MM.1S (cell line): ENCODE results near the gene ZCCHC2.

Experiments
- DNase-seq: peaks from one replicate; pipeline ENCODE4 v3.0.0-alpha.2; 2015
- H2AFZ ChIP-seq: fragments of 300-600 bp; sonication (generic); 2 replicates; pipeline ENCODE4 v1.6.0; 2016; ENCODE audit warnings: antibody characterized with exemption, low read length
- H3F3A ChIP-seq: fragments of 300-600 bp; sonication (generic); 2 replicates; pipeline ENCODE4 v1.6.1; 2016; ENCODE audit warnings: mild to moderate bottlenecking, antibody characterized with exemption, low read length, moderate library complexity, mixed read lengths; ENCODE audit not compliant: insufficient read depth
- H3K27ac ChIP-seq: fragments of 300-600 bp; sonication (generic); 2 replicates; pipeline ENCODE4 v1.5.1; 2016; ENCODE audit warnings: mild to moderate bottlenecking, low read length
- H3K27me3 ChIP-seq: fragments of 300-600 bp; sonication (generic); replicated peaks from 2 replicates; pipeline ENCODE4 v1.6.0; 2016; ENCODE audit warnings: low read length; ENCODE audit not compliant: insufficient read depth
- H3K36me3 ChIP-seq: fragments of 300-600 bp; sonication (generic); replicated peaks from 2 replicates; pipeline ENCODE4 v1.6.1; 2016; ENCODE audit warnings: mild to moderate bottlenecking, low read length, mixed read lengths; ENCODE audit not compliant: insufficient read depth
- H3K4me1 ChIP-seq: fragments of 300-600 bp; sonication (generic); 2 replicates; pipeline ENCODE4 v1.6.1; 2016; ENCODE audit warnings: low read length, mixed read lengths
- H3K4me2 ChIP-seq: fragments of 300-600 bp; sonication (generic); 2 replicates; pipeline ENCODE4 v1.6.0; 2016; ENCODE audit warnings: low read depth, low read length
- H3K4me3 ChIP-seq: fragments of 300-600 bp; sonication (generic); 2 replicates; pipeline ENCODE4 v1.5.1; 2016; ENCODE audit warnings: low read length, mixed read lengths
- H3K79me2 ChIP-seq: fragments of 300-600 bp; sonication (generic); 2 replicates; pipeline ENCODE4 v1.6.1; 2016; ENCODE audit warnings: mixed run types, low read length, mixed read lengths
- H3K9ac ChIP-seq: fragments of 300-600 bp; sonication (generic); 2 replicates; pipeline ENCODE4 v1.6.1; 2016; ENCODE audit warnings: low read length, mixed read lengths
- H3K9me2 ChIP-seq: fragments of 300-600 bp; sonication (generic); replicated peaks from 2 replicates; pipeline ENCODE4 v1.6.1; 2016; ENCODE audit warnings: mild to moderate bottlenecking, low read length, mixed read lengths; ENCODE audit not compliant: insufficient read depth
- H3K9me3 ChIP-seq: fragments of 300-600 bp; sonication (generic); replicated peaks from 2 replicates; pipeline ENCODE4 v1.6.1; 2016; ENCODE audit warnings: mild to moderate bottlenecking, low read length, mixed read lengths; ENCODE audit not compliant: insufficient read depth
- H4K20me1 ChIP-seq: fragments of 300-600 bp; sonication (generic); 2 replicates; pipeline ENCODE4 v1.6.1; 2016; ENCODE audit warnings: mild to moderate bottlenecking, low read length, moderate library complexity, mixed read lengths; ENCODE audit not compliant: insufficient read depth
- CTCF ChIP-seq: fragments of 300-600 bp; sonication (generic); IDR thresholded peaks from 2 replicates; pipeline ENCODE4 v1.5.1; 2016; ENCODE audit warnings: antibody characterized with exemption, low read length, mixed read lengths
- EZH2 ChIP-seq: fragments of 300-600 bp; sonication (generic); optimal IDR thresholded peaks from 2 replicates; pipeline ENCODE3; 2017; ENCODE audit warnings: low read depth, mild to moderate bottlenecking, antibody characterized with exemption, low read length, mixed read lengths
- EZH2phosphoT487 ChIP-seq: fragments of 300-600 bp; sonication (generic); IDR thresholded peaks from 2 replicates; pipeline ENCODE4 v1.6.1; 2018; ENCODE audit warnings: antibody characterized with exemption, low read length

ZCCHC2 gene

GRCh38 chr18:62551972-62552513 is 29.2 kb downstream of the ZCCHC2 start:
- Histone ChIP-seq H3K79me2 (no peaks in the 10 kb centered on the region), H3K9ac (no peak overlapping the region), H3F3A (no peaks in the 10 kb centered on the region), H3K9me2 (no peaks in the 10 kb centered on the region), H2AFZ (no peak overlapping the region), H3K4me3 (no peak overlapping the region), H3K27ac (no peak overlapping the region), H3K4me2 (no peak overlapping the region), H3K36me3 (no peaks in the 10 kb centered on the region), H3K4me1 (no peaks in the 10 kb centered on the region), H3K27me3 (no peaks in the 10 kb centered on the region), H3K9me3 (no peaks in the 10 kb centered on the region), H4K20me1 (no peaks in the 10 kb centered on the region)
- no peak for TF ChIP-seq EZH2
- DNase-seq: no peak

GRCh38 chr18:62554061-62554815 is 31.4 kb downstream of the ZCCHC2 start:
- Histone ChIP-seq H3K9me3 (no peaks in the 10 kb centered on the region), H4K20me1 (no peaks in the 10 kb centered on the region), H2AFZ (no peak overlapping the region), H3K4me2 (no peak overlapping the region), H3K9me2 (no peaks in the 10 kb centered on the region), H3K27me3 (no peaks in the 10 kb centered on the region), H3F3A (no peaks in the 10 kb centered on the region), H3K4me1 (no peaks in the 10 kb centered on the region), H3K27ac (no peak overlapping the region), H3K36me3 (no peaks in the 10 kb centered on the region), H3K79me2 (no peaks in the 10 kb centered on the region), H3K4me3 (no peak overlapping the region), H3K9ac (no peak overlapping the region)
- DNase-seq: no peak
- TF ChIP-seq CTCF (no peak), EZH2 (no peak), EZH2phosphoT487 (no peak)

DNA sequence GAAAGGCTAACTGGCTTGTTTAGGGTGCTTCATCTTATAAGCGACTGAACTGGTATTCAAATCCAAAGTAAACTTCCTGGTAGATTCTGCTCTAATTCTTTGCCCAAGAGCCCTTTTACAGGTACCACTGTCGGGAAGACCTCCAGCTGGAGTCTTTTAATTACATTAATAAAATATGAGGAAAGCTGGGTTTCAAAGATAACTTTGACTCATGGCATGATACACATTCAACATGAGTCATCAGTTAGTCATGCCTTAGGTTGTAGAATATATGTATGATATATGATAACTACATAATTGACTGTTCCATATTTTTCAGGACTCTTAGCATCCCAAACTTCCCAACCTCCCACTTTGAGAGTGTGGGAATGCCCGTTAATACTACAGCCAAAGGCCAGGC is 32.3 kb downstream of the ZCCHC2 start:
- Histone ChIP-seq H3K27me3 (no peaks in the 10 kb centered on the region), H3K79me2 (no peaks in the 10 kb centered on the region), H3K9me2 (no peaks in the 10 kb centered on the region), H3K4me1 (no peaks in the 10 kb centered on the region), H3K4me3 (no peak overlapping the region), H3K9ac (no peak overlapping the region), H3F3A (no peaks in the 10 kb centered on the region), H3K27ac (no peak overlapping the region), H3K9me3 (no peaks in the 10 kb centered on the region), H4K20me1 (no peaks in the 10 kb centered on the region), H3K4me2 (no peak overlapping the region), H3K36me3 (no peaks in the 10 kb centered on the region), H2AFZ (no peak overlapping the region)
- DNase-seq: no peak
- TF ChIP-seq EZH2 (no peak), CTCF (no peak), EZH2phosphoT487 (no peak)

DNA sequence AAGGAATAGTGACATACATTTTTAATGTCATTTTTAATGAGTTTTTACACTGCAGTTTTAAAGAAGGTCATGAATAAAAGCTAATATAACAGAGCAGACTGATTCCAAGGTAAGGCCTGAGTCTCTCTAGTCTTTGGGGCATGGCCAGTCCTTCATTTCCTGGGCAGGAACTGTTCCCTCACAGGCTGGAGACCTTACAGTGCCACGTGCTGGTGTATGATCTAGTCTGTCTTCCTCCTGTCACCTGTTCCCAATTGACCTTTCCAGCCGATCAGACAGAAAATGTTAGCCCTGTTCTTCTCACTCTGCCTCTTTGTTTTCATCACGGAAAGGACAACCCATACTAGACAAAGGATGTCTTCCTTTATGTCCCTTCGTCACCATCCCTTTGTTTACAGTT is 33.6 kb downstream of the ZCCHC2 start:
- no peaks in the 10 kb centered on the region for H3K36me3 ChIP-seq
- H3K79me2 ChIP-seq: no peaks in the 10 kb centered on the region
- no peaks in the 10 kb centered on the region for H3K27me3 ChIP-seq
- H3K9me2 ChIP-seq: no peaks in the 10 kb centered on the region
- no peak overlapping the region for H3K4me2 ChIP-seq
- H4K20me1 ChIP-seq: no peaks in the 10 kb centered on the region
- H3F3A ChIP-seq: no peaks in the 10 kb centered on the region
- DNase-seq: no peak
- H3K9me3 ChIP-seq: no peaks in the 10 kb centered on the region
- no peak overlapping the region for H2AFZ ChIP-seq
- no peak overlapping the region for H3K27ac ChIP-seq
- H3K9ac ChIP-seq: no peak overlapping the region
- H3K4me3 ChIP-seq: no peak overlapping the region
- TF ChIP-seq EZH2: no peak
- no peak for TF ChIP-seq CTCF
- no peak for TF ChIP-seq EZH2phosphoT487
- no peaks in the 10 kb centered on the region for H3K4me1 ChIP-seq
